A673 (cell line): ENCODE measurements around the gene AMBN.

Source experiments
- CTCF ChIP-seq: fragments of 300-800, 200-600 bp; sonication (generic); conservative IDR thresholded peaks from 2 replicates; pipeline ENCODE4 v1.5.1; 2017; ENCODE audit warnings: low read depth, mild to moderate bottlenecking, antibody characterized with exemption, low read length, moderate library complexity, mixed read lengths
- EZH2 ChIP-seq: fragments of 200-600 bp; sonication (generic); IDR thresholded peaks from 2 replicates; pipeline ENCODE4 v1.6.1; 2017; ENCODE audit warnings: borderline replicate concordance, low read depth, mild to moderate bottlenecking, mixed read lengths, antibody characterized with exemption, low read length; ENCODE audit not compliant: poor library complexity, severe bottlenecking

GRCh38 chr4:70607334-70607853 lies 15.3 kb downstream of the AMBN start:
- TF ChIP-seq CTCF (no peak), EZH2 (no peak)
